ENCODE measurements around the gene PDK4. TPM values are rescaled to one million over a fixed set of nuclear protein-coding genes. Genes with fewer than 3 reads are reported as not detected.

PDK4 gene
- total RNA-seq, 1 donor from 2014 or later, result 0.53 TPM

- H3K9me3 Mint-ChIP-seq, result no peaks in the 10 kb centered on the region
- no peak overlapping the region for H3K4me3 Mint-ChIP-seq
- H3K27ac Mint-ChIP-seq, result no peak overlapping the region
- no peak for DNase-seq
- intact Hi-C loops (cut with micrococcal nuclease), result no loop called here
- TF ChIP-seq CTCF (IDR thresholded peaks at IDR 0.05), result no peak
- H3K36me3 Mint-ChIP-seq (ENCODE audit: low read depth), result peaks cover 19% of the 10 kb centered on the region
- H3K4me1 Mint-ChIP-seq, result no peaks in the 10 kb centered on the region
- ChIA-PET CTCF (no interaction called here), POLR2A (no interaction called here)
- no peak for ATAC-seq (ENCODE audit: low read depth)
- peaks cover 4% of the 10 kb centered on the region for H3K27me3 Mint-ChIP-seq
Measured at GRCh38 chr7:95582578-95583293, 13.6 kb downstream of the PDK4 start.

DNA sequence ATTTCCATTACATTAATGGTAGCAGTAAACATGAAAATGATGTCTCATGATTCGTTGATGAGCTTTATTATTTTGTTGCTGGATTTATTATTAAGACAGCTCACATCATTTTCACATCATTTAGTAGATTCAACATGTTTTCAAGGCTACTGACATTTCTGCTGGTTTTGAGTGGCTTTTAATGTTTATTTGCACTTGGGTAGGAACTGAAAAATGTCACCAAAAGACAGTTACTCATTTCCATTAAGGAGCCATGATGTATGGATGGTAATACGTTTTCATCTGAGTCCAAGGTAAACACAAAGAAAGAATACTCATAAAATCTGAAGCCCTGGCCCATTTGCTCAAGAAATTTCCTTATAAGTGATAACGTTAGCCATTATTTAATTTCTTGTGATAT, 14.8 kb downstream of the PDK4 start:
- no peaks in the 10 kb centered on the region for H3K4me1 Mint-ChIP-seq
- ChIA-PET CTCF (no interaction called here), POLR2A (no interaction called here)
- H3K9me3 Mint-ChIP-seq, result no peaks in the 10 kb centered on the region
- ATAC-seq (ENCODE audit: low read depth), result no peak
- H3K36me3 Mint-ChIP-seq (ENCODE audit: low read depth), result peaks cover 9% of the 10 kb centered on the region
- DNase-seq, result no peak
- no peak overlapping the region for H3K27ac Mint-ChIP-seq
- intact Hi-C loops (cut with micrococcal nuclease), result no loop called here
- H3K4me3 Mint-ChIP-seq, result no peak overlapping the region
- H3K27me3 Mint-ChIP-seq, result peaks cover 4% of the 10 kb centered on the region
- no peak for TF ChIP-seq CTCF (IDR thresholded peaks at IDR 0.05)

DNA sequence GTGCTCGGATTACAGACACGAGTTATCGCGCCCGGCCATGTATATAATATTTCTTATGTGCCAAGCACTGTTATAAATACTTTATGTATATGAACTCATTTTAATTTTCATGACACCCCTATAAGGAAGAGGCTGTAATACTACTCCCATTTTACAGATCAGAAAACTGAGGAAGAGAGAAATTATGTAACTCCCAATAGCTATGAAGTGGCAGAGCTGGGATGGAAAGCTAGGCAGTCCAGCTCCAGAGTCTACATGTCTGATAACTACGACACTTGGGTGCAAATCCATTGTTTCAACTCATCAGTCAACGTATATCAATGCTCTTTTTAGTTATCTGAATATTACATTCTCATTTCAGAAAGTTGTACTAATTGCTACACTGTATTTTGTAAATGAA, 17.0 kb downstream of the PDK4 start:
- ATAC-seq (ENCODE audit: low read depth) (no peak), DNase-seq (no peak)
- peaks cover 3% of the 10 kb centered on the region for H3K36me3 Mint-ChIP-seq (ENCODE audit: low read depth)
- TF ChIP-seq CTCF (IDR thresholded peaks at IDR 0.05), result no peak
- H3K4me1 Mint-ChIP-seq, result no peaks in the 10 kb centered on the region
- intact Hi-C loops (cut with micrococcal nuclease), result no loop called here
- H3K27me3 Mint-ChIP-seq, result peaks cover 10% of the 10 kb centered on the region
- no peak overlapping the region for H3K27ac Mint-ChIP-seq
- ChIA-PET CTCF (no interaction called here), POLR2A (no interaction called here)
- H3K4me3 Mint-ChIP-seq, result no peak overlapping the region
- H3K9me3 Mint-ChIP-seq, result no peaks in the 10 kb centered on the region

DNA sequence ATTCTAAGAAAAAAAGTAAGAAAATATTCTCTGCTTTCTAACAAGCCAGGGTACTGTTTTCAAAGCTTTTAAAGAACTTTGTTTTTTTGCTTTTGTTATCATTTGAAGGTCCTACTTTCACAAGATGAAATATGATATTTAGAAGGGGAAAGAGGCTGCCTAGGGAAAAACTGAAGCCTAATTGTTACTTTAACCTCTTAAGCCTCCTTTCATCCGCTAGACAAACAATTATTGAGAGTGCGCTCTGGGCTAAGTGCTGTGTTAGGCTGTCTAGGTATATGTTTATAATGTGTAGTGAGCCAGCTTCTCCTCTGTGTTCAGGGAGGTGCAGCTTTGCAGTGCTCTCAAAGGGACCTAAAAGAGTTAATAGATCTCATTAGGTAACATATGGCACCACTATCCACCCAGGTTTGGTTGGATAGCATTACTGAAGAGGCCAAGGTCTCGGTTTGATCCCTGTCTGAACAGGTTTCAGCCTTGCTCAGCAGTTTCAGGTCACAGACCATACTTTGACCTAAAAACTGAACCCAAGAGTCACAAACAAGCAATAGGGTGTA, 17.9 kb downstream of the PDK4 start:
- no peak for TF ChIP-seq CTCF (IDR thresholded peaks at IDR 0.05)
- Mint-ChIP-seq H3K4me3 (no peak overlapping the region), H3K27ac (no peak overlapping the region), H3K9me3 (no peaks in the 10 kb centered on the region), H3K36me3 (ENCODE audit: low read depth) (no peaks in the 10 kb centered on the region), H3K27me3 (peaks cover 10% of the 10 kb centered on the region), H3K4me1 (no peaks in the 10 kb centered on the region)
- CTCF ChIA-PET, result no interaction called here
- intact Hi-C loops (cut with micrococcal nuclease), result no loop called here
- POLR2A ChIA-PET, result no interaction called here
- no peak for ATAC-seq (ENCODE audit: low read depth)
- no peak for DNase-seq

GRCh38 chr7:95577137-95577536, 19.2 kb downstream of the PDK4 start:
- H3K36me3 Mint-ChIP-seq (ENCODE audit: low read depth), result no peaks in the 10 kb centered on the region
- H3K9me3 Mint-ChIP-seq, result no peaks in the 10 kb centered on the region
- ATAC-seq (ENCODE audit: low read depth), result no peak
- POLR2A ChIA-PET, result no interaction called here
- intact Hi-C loops (cut with micrococcal nuclease), result no loop called here
- CTCF ChIA-PET, result no interaction called here
- no peaks in the 10 kb centered on the region for H3K4me1 Mint-ChIP-seq
- no peak for DNase-seq
- no peak overlapping the region for H3K4me3 Mint-ChIP-seq
- TF ChIP-seq CTCF (IDR thresholded peaks at IDR 0.05), result no peak
- peaks cover 12% of the 10 kb centered on the region for H3K27me3 Mint-ChIP-seq
- H3K27ac Mint-ChIP-seq, result no peak overlapping the region

Data from activated B cell treated with CpG ODN at 0.5 μM for 24 hours (primary cell).